Measurements from ENCODE around the gene KIF5A.

KIF5A gene

GRCh38 chr12:57515408-57515933, 34.4 kb upstream of the KIF5A start:
- no peaks in the 10 kb centered on the region for H3K27me3 ChIP-seq (ENCODE audit: control insufficient read depth, low read length)
- peaks cover 23% of the 10 kb centered on the region for H3K4me1 ChIP-seq (ENCODE audit: control insufficient read depth, low read length)
- peaks cover 36% of the 10 kb centered on the region for H3K79me2 ChIP-seq (ENCODE audit: control insufficient read depth, low read length)
- no peak overlapping the region for H3K27ac ChIP-seq (ENCODE audit: low read depth, low read length)
- peaks cover 90% of the 10 kb centered on the region for H3K36me3 ChIP-seq (ENCODE audit: control insufficient read depth, low read length)
- no peak overlapping the region for H3K4me2 ChIP-seq (ENCODE audit: low read length)
- peaks cover 8% of the 10 kb centered on the region for H4K20me1 ChIP-seq (ENCODE audit: control insufficient read depth, insufficient read depth, low read depth, low read length)
- no peaks in the 10 kb centered on the region for H3K9me3 ChIP-seq (ENCODE audit: control insufficient read depth, insufficient read depth, low read length)
- H3F3A ChIP-seq (ENCODE audit: control insufficient read depth, insufficient read depth), result peaks cover 43% of the 10 kb centered on the region
- H3K9me2 ChIP-seq (replicated peaks; ENCODE audit: control insufficient read depth, low read length), result no peaks in the 10 kb centered on the region
- no peak for TF ChIP-seq EZH2phosphoT487 (IDR thresholded peaks at IDR 0.05; ENCODE audit: borderline replicate concordance, low read length)
- TF ChIP-seq CTCF (IDR thresholded peaks at IDR 0.05; ENCODE audit: low read depth, low read length, poor library complexity, severe bottlenecking), result no peak
- H3K4me3 ChIP-seq (ENCODE audit: low read length), result no peak overlapping the region

GRCh38 chr12:57515934-57516541, 33.8 kb upstream of the KIF5A start:
- Histone ChIP-seq H3K9me3 (ENCODE audit: control insufficient read depth, insufficient read depth, low read length) (no peaks in the 10 kb centered on the region), H3K9me2 (replicated peaks; ENCODE audit: control insufficient read depth, low read length) (no peaks in the 10 kb centered on the region), H3K4me2 (ENCODE audit: low read length) (no peak overlapping the region), H3K27me3 (ENCODE audit: control insufficient read depth, low read length) (no peaks in the 10 kb centered on the region), H3F3A (ENCODE audit: control insufficient read depth, insufficient read depth) (peaks cover 43% of the 10 kb centered on the region), H3K79me2 (ENCODE audit: control insufficient read depth, low read length) (peaks cover 36% of the 10 kb centered on the region), H3K4me3 (ENCODE audit: low read length) (no peak overlapping the region), H3K4me1 (ENCODE audit: control insufficient read depth, low read length) (peaks cover 27% of the 10 kb centered on the region), H3K27ac (ENCODE audit: low read depth, low read length) (no peak overlapping the region), H3K36me3 (ENCODE audit: control insufficient read depth, low read length) (peaks cover 90% of the 10 kb centered on the region), H4K20me1 (ENCODE audit: control insufficient read depth, insufficient read depth, low read depth, low read length) (peaks cover 8% of the 10 kb centered on the region)
- TF ChIP-seq EZH2phosphoT487 (IDR thresholded peaks at IDR 0.05; ENCODE audit: borderline replicate concordance, low read length) (no peak), CTCF (IDR thresholded peaks at IDR 0.05; ENCODE audit: low read depth, low read length, poor library complexity, severe bottlenecking) (no peak)

GRCh38 chr12:57516617-57517153, 33.2 kb upstream of the KIF5A start:
- Histone ChIP-seq H3K4me2 (ENCODE audit: low read length) (no peak overlapping the region), H3K9me2 (replicated peaks; ENCODE audit: control insufficient read depth, low read length) (no peaks in the 10 kb centered on the region), H4K20me1 (ENCODE audit: control insufficient read depth, insufficient read depth, low read depth, low read length) (peaks cover 8% of the 10 kb centered on the region), H3K4me1 (ENCODE audit: control insufficient read depth, low read length) (peaks cover 33% of the 10 kb centered on the region), H3F3A (ENCODE audit: control insufficient read depth, insufficient read depth) (peaks cover 45% of the 10 kb centered on the region), H3K9me3 (ENCODE audit: control insufficient read depth, insufficient read depth, low read length) (no peaks in the 10 kb centered on the region), H3K36me3 (ENCODE audit: control insufficient read depth, low read length) (peaks cover 83% of the 10 kb centered on the region), H3K79me2 (ENCODE audit: control insufficient read depth, low read length) (peaks cover 36% of the 10 kb centered on the region), H3K4me3 (ENCODE audit: low read length) (no peak overlapping the region), H3K27ac (ENCODE audit: low read depth, low read length) (no peak overlapping the region), H3K27me3 (ENCODE audit: control insufficient read depth, low read length) (no peaks in the 10 kb centered on the region)
- TF ChIP-seq CTCF (IDR thresholded peaks at IDR 0.05; ENCODE audit: low read depth, low read length, poor library complexity, severe bottlenecking), result no peak
- TF ChIP-seq EZH2phosphoT487 (IDR thresholded peaks at IDR 0.05; ENCODE audit: borderline replicate concordance, low read length), result no peak
